Stimulated activated memory B cell treated with anti-CD40 and anti-IgM and Interleukin-4, amounts not matched to agents 10 μg/mL and 1 μg/mL and 100 μg/mL, for 72 hours (primary cell): Measurements from ENCODE around the gene CERK.
A peak's percentile ranks its signal among the peaks of the same experiment; 100 is the strongest.

ENCODE experiments used
- ATAC-seq: fragments of 150-1000 bp; cut with Tn5 transposase; 2 replicates; pipeline ENCODE4 v1.10.0; 2021
- H3K27ac Mint-ChIP-seq: one replicate; pipeline ENCODE4 v1.8.0; 2022; ENCODE audit warnings: mild to moderate bottlenecking, mixed read lengths
- H3K27me3 Mint-ChIP-seq: one replicate; pipeline ENCODE4 v1.8.0; 2022; ENCODE audit warnings: mixed read lengths
- H3K36me3 Mint-ChIP-seq: one replicate; pipeline ENCODE4 v1.8.0; 2022; ENCODE audit warnings: mixed read lengths
- H3K4me1 Mint-ChIP-seq: one replicate; pipeline ENCODE4 v1.8.0; 2022; ENCODE audit warnings: mixed read lengths
- H3K4me3 Mint-ChIP-seq: one replicate; pipeline ENCODE4 v1.8.0; 2022; ENCODE audit warnings: mild to moderate bottlenecking, moderate library complexity, mixed read lengths
- H3K9me3 Mint-ChIP-seq: one replicate; pipeline ENCODE4 v1.8.0; 2022; ENCODE audit warnings: mixed read lengths

CERK gene

GRCh38 chr22:46665751-46666280 is 72.2 kb downstream of the CERK start:
- Mint-ChIP-seq H3K27me3 (no peaks in the 10 kb centered on the region), H3K27ac (no peak overlapping the region), H3K4me3 (no peak overlapping the region), H3K9me3 (no peaks in the 10 kb centered on the region), H3K36me3 (peaks cover 45% of the 10 kb centered on the region), H3K4me1 (peaks cover 7% of the 10 kb centered on the region)
- no peak for ATAC-seq

- no peaks in the 10 kb centered on the region for H3K27me3 Mint-ChIP-seq
- H3K27ac Mint-ChIP-seq, result no peak overlapping the region
- H3K9me3 Mint-ChIP-seq, result no peaks in the 10 kb centered on the region
- H3K4me3 Mint-ChIP-seq, result no peak overlapping the region
- H3K4me1 Mint-ChIP-seq, result peaks cover 13% of the 10 kb centered on the region
- peaks cover 51% of the 10 kb centered on the region for H3K36me3 Mint-ChIP-seq
- no peak for ATAC-seq
Measured at GRCh38 chr22:46665151-46665695, 72.8 kb downstream of the CERK start.

GRCh38 chr22:46664301-46664855 is 73.7 kb downstream of the CERK start:
- H3K9me3 Mint-ChIP-seq, result no peaks in the 10 kb centered on the region
- no peak for ATAC-seq
- H3K27me3 Mint-ChIP-seq, result no peaks in the 10 kb centered on the region
- peaks cover 18% of the 10 kb centered on the region for H3K4me1 Mint-ChIP-seq
- no peak overlapping the region for H3K4me3 Mint-ChIP-seq
- peaks cover 51% of the 10 kb centered on the region for H3K36me3 Mint-ChIP-seq
- H3K27ac Mint-ChIP-seq, result no peak overlapping the region

GRCh38 chr22:46663436-46664100 is 74.5 kb downstream of the CERK start:
- Mint-ChIP-seq H3K4me3 (no peak overlapping the region), H3K4me1 (peaks cover 23% of the 10 kb centered on the region), H3K9me3 (no peaks in the 10 kb centered on the region), H3K27ac (no peak overlapping the region), H3K36me3 (peaks cover 51% of the 10 kb centered on the region), H3K27me3 (no peaks in the 10 kb centered on the region)
- ATAC-seq, result no peak

DNA sequence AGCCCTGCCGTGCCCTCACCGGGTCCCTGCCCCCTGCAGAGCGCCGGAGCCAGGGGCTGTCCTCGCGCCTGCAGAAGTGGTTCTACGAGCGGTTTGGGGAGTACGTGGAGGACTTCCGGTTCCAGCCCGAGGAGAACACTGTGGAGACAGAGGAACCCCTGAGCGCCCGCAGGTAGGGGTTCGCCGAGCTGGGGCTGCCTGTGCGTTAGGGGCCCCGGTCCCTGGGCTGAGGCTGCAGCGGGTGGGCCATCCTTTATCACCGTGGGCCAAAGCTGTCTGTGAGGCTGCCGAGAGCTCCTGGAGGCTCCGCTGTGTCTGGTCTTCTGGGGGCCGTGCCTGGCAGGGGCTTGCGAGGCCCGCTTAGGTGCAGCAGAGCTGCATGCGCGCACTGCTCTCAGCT is 75.1 kb downstream of the CERK start:
- ATAC-seq, result no peak

DNA sequence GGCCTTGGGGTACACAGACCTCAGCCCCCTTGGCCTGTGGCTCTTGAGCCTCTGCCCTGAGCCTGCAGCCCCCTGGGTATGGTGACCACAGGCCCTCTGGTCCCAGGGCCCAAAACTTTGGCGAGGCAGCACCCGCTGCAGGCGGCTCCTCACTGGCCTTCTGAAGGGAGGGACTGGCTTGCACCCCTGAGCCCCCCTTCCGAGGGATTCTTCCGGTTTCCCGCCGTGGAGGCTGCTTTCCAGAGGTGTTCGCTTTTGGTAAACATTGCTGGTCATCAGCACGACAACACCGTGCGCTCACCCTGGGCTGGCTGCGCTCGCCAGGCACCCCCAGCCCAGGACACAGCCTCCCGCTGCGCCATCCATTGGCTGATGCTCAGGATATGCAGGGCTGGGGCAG is 75.8 kb downstream of the CERK start:
- peaks cover 23% of the 10 kb centered on the region for H3K4me1 Mint-ChIP-seq
- no peaks in the 10 kb centered on the region for H3K9me3 Mint-ChIP-seq
- peaks cover 48% of the 10 kb centered on the region for H3K36me3 Mint-ChIP-seq
- H3K27ac Mint-ChIP-seq, result no peak overlapping the region
- H3K27me3 Mint-ChIP-seq, result no peaks in the 10 kb centered on the region
- no peak overlapping the region for H3K4me3 Mint-ChIP-seq
- ATAC-seq, result no peak

More for the DNA sequence above, 75.1 kb downstream of the CERK start:
- H3K9me3 Mint-ChIP-seq, result no peaks in the 10 kb centered on the region
- no peak overlapping the region for H3K27ac Mint-ChIP-seq
- H3K4me3 Mint-ChIP-seq, result no peak overlapping the region
- peaks cover 23% of the 10 kb centered on the region for H3K4me1 Mint-ChIP-seq
- H3K36me3 Mint-ChIP-seq, result peaks cover 48% of the 10 kb centered on the region
- no peaks in the 10 kb centered on the region for H3K27me3 Mint-ChIP-seq

GRCh38 chr22:46661221-46661851 is 76.7 kb downstream of the CERK start:
- Mint-ChIP-seq H3K4me3 (no peak overlapping the region), H3K9me3 (no peaks in the 10 kb centered on the region), H3K36me3 (peaks cover 43% of the 10 kb centered on the region), H3K4me1 (peaks cover 23% of the 10 kb centered on the region), H3K27ac (peak overlapping the region; percentile 51), H3K27me3 (no peaks in the 10 kb centered on the region)
- no peak for ATAC-seq

DNA sequence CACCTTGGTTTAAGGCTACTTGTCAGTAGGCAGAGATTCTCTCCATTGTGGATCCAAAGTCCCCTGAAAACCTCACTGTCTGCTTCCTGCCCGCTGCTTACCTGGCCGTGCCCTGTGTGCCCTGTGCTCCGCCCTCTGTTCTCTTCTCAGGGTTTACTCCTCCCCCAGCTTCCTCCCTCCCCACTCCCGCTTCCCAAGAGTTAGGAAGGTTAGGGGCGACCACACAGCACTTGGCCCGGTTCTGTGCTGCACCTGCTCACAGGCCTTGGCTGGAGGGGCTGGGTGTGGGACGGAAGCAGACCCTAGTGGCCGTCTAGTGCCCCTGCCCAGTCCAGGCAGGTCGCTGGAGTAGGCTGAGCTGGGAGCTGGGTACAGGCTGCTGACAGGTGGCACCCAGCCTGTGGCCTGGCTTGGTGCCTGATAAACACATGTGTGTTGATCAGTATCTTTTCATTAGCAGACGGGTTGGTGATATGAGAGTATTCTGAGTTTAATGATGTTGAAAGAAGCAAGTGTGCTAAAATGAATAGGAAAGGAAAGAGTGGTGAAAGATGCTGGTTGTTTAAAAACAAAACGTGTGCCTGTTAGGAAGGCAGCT is 77.3 kb downstream of the CERK start:
- no peak for ATAC-seq
- peaks cover 23% of the 10 kb centered on the region for H3K4me1 Mint-ChIP-seq

DNA sequence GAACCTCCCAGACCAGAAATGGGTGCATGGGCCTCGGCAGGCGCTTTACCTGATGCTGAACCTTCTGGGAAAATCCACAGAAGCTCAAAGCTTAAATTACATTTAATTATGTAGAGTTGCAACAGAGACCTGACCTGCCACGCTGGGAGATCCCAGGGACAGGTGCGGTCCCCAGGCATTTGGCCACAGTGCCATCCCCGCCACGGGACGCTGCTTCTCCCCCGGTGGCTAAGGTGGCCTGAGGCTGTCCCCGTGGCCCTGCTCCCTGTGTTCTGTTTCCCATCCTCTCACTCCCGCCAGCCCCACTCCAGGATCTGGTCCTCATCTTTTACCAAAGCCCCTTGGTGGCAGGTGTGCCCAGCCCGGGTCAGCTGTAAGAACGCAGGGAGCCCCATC is 78.3 kb downstream of the CERK start:
- no peaks in the 10 kb centered on the region for H3K27me3 Mint-ChIP-seq
- H3K4me1 Mint-ChIP-seq, result peaks cover 25% of the 10 kb centered on the region
- no peak overlapping the region for H3K4me3 Mint-ChIP-seq
- ATAC-seq, result no peak
- peaks cover 33% of the 10 kb centered on the region for H3K36me3 Mint-ChIP-seq
- no peaks in the 10 kb centered on the region for H3K9me3 Mint-ChIP-seq
- peak overlapping the region; percentile 51 for H3K27ac Mint-ChIP-seq

More for the DNA sequence above, 77.3 kb downstream of the CERK start:
- Mint-ChIP-seq H3K4me3 (no peak overlapping the region), H3K27me3 (no peaks in the 10 kb centered on the region), H3K27ac (peak overlapping the region; percentile 51), H3K9me3 (no peaks in the 10 kb centered on the region), H3K36me3 (peaks cover 38% of the 10 kb centered on the region)

GRCh38 chr22:46659059-46659790 is 78.8 kb downstream of the CERK start:
- H3K4me1 Mint-ChIP-seq, result peaks cover 30% of the 10 kb centered on the region
- H3K9me3 Mint-ChIP-seq, result no peaks in the 10 kb centered on the region
- peaks cover 32% of the 10 kb centered on the region for H3K36me3 Mint-ChIP-seq
- ATAC-seq, result no peak
- H3K27ac Mint-ChIP-seq, result peak overlapping the region; percentile 25
- H3K27me3 Mint-ChIP-seq, result no peaks in the 10 kb centered on the region
- no peak overlapping the region for H3K4me3 Mint-ChIP-seq

DNA sequence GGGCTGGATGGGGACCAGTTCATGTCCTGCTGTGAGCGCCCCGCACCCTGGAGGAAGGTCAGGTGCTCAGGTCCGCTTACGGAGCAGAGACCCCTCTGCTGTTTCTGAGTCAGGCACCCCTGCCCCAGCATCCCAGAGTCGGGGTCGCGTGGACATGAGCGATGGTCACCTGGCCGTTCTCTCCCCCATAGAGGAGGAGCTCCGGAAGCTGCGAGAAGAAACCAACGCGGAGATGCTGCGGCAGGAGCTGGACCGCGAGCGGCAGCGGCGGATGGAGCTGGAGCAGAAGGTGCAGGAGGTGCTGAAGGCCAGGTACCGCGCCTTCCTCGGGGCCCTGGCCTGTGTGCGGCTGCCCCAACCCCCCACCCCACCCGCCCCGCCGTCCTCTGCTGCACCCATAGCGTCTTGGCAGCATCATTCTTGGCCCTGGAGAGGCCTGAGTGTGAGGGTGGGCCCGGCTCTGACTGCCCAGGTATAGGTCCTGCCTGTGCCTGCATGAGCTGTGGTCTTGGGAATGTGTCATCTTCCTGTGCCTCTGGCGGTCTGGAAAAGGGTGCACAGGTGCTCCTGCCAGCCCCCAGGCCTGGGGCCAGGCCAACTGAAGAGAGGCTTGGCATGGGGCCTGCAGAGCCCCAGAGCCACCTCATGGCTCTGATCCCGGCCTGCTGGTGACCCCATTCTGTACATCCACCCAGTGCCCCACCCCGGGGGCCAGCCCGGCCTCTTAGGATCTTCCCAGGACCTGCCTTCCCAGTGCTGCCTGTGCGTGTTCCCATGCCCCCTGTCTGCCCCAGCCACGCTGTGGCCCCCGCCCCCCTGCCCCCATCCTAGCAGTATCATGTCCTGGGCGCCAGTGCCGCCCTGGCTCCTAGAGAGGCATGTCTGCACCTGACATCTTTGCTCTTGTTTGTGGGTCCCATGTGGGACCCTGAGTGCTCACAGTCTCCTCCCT is 79.8 kb downstream of the CERK start:
- Mint-ChIP-seq H3K36me3 (peaks cover 27% of the 10 kb centered on the region), H3K27me3 (no peaks in the 10 kb centered on the region), H3K4me3 (no peak overlapping the region), H3K27ac (peak overlapping the region; percentile 25), H3K9me3 (no peaks in the 10 kb centered on the region), H3K4me1 (peaks cover 36% of the 10 kb centered on the region)
- no peak for ATAC-seq

DNA sequence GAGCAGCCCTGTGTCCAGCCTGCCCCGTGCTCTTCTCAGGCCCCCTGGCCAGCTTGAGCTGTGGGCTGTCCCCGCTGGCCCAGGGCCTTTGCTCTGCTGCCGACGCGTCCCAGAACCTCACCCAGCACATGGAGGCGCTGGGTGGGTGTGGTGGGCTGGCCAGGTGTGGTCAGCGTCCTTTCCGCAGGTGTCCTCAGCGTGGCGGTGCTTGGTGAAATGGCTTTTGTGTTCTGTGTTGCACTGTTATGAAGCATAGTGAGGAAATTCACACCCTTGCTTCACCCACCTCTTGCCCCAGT is 80.4 kb downstream of the CERK start:
- no peaks in the 10 kb centered on the region for H3K9me3 Mint-ChIP-seq
- no peak overlapping the region for H3K27ac Mint-ChIP-seq

GRCh38 chr22:46656856-46657654 is 81.0 kb downstream of the CERK start:
- H3K27ac Mint-ChIP-seq, result no peak overlapping the region
- H3K4me1 Mint-ChIP-seq, result peaks cover 49% of the 10 kb centered on the region
- no peak overlapping the region for H3K4me3 Mint-ChIP-seq
- no peaks in the 10 kb centered on the region for H3K9me3 Mint-ChIP-seq
- H3K27me3 Mint-ChIP-seq, result no peaks in the 10 kb centered on the region
- ATAC-seq, result no peak
- H3K36me3 Mint-ChIP-seq, result peaks cover 34% of the 10 kb centered on the region

More for the DNA sequence above, 80.4 kb downstream of the CERK start:
- Mint-ChIP-seq H3K4me1 (peaks cover 43% of the 10 kb centered on the region), H3K36me3 (peaks cover 31% of the 10 kb centered on the region), H3K27me3 (no peaks in the 10 kb centered on the region), H3K4me3 (no peak overlapping the region)
- no peak for ATAC-seq
